HG03108 (cell line): ENCODE measurements around the gene KANSL2.
"Not testable (repeated sequence)": the region's sequence is repeated elsewhere in the genome, so short reads cannot be mapped to it uniquely, and the experiment has no call there.

Experiments
- ATAC-seq: cut with Tn5 transposase; IDR thresholded peaks from one replicate; pipeline ENCODE4 v1.9.1; 2021; ENCODE audit warnings: moderate library complexity; ENCODE audit not compliant: unreplicated experiment

KANSL2 gene, protein sequence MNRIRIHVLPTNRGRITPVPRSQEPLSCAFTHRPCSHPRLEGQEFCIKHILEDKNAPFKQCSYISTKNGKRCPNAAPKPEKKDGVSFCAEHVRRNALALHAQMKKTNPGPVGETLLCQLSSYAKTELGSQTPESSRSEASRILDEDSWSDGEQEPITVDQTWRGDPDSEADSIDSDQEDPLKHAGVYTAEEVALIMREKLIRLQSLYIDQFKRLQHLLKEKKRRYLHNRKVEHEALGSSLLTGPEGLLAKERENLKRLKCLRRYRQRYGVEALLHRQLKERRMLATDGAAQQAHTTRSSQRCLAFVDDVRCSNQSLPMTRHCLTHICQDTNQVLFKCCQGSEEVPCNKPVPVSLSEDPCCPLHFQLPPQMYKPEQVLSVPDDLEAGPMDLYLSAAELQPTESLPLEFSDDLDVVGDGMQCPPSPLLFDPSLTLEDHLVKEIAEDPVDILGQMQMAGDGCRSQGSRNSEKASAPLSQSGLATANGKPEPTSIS

DNA sequence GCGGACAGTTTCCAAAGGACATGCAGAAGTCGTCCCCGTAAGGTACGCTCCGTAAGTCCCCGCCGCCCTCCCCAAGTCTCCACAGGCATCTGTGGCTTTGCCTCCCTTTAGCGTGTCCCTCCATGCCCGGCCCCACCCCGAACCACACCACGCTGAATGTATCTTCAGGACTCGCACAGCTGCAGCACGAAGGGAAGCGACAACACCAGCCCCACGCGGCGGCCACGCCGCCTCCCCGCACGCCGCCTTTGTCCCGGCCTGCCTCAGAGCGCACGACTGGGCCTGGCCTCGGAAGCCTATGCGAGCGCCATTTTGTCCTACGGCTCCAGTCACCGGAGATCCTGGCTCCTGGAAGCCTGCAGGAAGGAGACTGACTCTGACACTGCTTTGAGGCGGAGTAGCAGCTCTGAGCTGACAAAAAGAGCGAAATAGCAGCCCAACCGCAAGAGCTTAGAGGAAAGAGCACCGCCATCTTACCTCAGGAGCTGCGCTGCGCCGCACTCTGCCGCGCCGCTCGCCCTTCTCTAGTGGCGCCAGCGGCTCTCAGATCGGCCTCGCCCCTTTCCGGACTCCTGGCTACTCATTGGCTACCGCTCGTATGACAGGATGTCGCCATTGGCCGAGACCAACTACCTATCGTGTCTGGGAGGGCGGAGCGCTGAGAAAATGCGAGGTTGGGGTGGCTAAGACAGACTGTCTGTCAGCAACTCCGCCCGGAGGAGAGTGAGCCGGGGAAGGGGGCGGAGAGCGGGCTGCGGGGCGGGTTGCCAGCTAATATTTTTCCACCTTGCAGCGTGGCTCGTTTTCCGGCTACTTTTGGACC is at the start of gene KANSL2:
TSS of gene KANSL2 (minus strand) at position 529 of the 823 bp plus-strand sequence. CDS start 606 bp downstream, outside the sequence.
- ATAC-seq = peak; percentile 99

DNA sequence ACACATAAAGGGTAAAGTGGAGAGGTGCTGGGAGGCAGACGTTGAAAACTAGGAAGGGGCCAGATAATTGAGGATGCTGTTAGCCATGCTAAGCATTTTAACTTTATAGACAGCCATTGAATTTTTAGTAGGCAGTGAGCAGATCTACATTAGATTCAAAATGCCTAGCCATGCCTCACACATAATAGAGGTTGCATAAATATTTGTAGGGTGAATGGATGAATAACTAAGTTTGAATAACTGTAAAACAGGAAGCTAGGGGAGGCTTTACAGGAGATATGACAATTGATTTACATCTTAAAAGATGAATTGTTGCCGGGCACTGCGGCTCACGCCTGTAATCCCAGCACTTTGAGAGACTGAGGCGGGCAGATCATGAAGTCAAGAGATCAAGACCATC is 46.8 kb upstream of the KANSL2 start:
- no peak for ATAC-seq

- ATAC-seq = not testable (repeated sequence)
Observed at GRCh38 chr12:48720737-48721136, 38.7 kb upstream of the KANSL2 start.

DNA sequence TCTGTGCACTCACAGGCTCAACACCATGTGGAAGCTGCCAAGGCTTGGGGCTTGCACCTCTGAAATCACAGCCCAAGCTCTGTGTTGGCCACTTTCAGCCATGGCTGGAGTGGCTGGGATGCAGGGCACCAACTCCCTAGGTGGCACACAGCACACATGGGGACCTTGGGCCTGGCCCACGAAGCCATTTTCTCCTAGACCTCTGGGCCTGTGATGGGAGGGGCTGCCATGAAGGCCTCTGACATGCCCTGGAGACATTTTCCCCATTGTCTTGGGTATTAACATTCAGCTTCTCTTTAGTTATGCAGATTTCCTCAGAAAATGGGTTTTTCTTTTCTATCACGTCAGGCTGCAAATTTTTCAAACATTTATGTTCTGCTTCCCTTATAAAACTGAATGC is 38.1 kb upstream of the KANSL2 start:
- ATAC-seq = not testable (repeated sequence)

DNA sequence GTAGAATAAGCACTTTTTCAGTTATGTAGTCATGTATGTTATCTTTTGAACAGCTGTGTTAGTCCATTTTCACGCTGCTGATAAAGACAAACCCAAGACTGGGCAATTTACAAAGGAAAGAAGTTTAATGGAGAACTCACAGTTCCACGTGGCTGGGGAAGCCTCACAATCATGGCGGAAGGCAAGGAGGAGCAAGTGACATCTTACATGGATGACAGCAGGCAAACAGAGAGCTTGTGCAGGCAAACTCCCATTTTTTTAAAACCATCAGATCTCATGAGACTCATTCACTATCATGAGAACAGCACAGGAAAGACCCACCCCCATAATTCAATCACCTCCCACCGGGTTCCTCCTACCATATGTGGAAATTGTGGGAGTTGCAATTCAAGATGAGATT is 37.0 kb upstream of the KANSL2 start:
- ATAC-seq = not testable (repeated sequence)

GRCh38 chr12:48717252-48717695 is 35.2 kb upstream of the KANSL2 start:
- no peak for ATAC-seq

- ATAC-seq = peak; percentile 97
Observed at GRCh38 chr12:48716493-48717251, 34.6 kb upstream of the KANSL2 start, which contains the start of gene CCNT1. Gene CCNT1 (minus strand): TSS chr12:48716707. CDS start chr12:48716675, 32 bp downstream.

- ATAC-seq = no peak
Observed at GRCh38 chr12:48716168-48716492, 34.1 kb upstream of the KANSL2 start.

DNA sequence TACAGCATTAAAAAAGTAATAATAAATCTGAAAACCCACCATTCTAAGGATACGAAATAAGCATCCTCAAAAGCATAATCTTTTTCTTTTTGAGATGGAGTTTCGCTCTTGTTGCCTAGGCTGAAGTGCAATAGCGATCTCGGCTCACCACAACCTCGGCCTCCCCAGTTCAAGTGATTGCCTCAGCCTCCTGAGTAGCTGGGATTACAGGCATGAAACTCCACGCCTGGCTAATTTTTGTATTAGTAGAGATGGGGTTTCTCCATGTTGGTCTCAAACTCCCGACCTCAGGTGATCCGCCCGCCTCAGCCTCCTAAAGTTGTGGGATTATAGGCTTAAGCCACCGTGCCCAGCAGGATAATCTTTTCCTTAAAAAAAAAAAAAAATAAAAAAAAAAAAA is 30.2 kb upstream of the KANSL2 start:
- no peak for ATAC-seq

- ATAC-seq = not testable (repeated sequence)
Observed at GRCh38 chr12:48698822-48699221, 16.8 kb upstream of the KANSL2 start.

DNA sequence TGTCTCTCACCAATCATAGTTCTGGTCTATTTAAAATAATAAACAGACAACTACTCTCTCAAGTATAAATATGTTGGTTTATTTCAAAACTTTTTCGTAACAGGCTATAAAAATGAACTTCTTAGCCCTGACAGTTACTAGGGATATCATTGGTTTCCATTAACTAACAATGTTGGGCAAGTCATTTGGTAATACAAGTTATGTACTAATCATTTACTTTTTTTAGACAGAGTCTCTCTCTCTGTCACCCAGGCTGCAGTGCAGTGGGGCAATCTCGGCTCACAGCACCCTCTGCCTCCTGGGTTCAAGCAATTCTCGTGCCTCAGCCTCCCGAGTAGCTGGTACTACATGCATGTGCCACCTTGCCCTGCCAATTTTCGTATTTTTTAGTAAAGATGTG is 14.6 kb upstream of the KANSL2 start:
- ATAC-seq = no peak

- no peak for ATAC-seq
Observed at GRCh38 chr12:48695859-48696258, 13.8 kb upstream of the KANSL2 start.

DNA sequence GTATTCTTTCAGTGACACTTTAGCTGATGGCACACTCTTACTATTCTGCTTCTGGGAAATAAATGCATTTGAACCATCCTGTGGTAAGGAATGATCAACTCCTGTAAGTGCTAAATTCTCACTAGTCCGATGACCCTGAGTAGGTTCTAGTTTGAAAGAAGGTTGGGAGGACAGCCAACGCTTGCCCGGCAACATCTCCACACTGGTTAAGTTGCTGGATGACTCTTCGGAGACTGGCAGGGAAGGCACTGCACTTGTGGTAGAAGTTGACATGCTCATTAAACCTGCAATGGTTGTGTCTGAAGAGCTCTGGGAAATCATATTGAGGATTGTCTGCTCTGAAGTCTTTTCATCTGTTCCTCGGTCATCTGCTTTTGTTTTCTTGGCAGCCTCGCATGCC is 12.0 kb upstream of the KANSL2 start:
- ATAC-seq = no peak

GRCh38 chr12:48693572-48693971 is 11.5 kb upstream of the KANSL2 start:
- no peak for ATAC-seq

DNA sequence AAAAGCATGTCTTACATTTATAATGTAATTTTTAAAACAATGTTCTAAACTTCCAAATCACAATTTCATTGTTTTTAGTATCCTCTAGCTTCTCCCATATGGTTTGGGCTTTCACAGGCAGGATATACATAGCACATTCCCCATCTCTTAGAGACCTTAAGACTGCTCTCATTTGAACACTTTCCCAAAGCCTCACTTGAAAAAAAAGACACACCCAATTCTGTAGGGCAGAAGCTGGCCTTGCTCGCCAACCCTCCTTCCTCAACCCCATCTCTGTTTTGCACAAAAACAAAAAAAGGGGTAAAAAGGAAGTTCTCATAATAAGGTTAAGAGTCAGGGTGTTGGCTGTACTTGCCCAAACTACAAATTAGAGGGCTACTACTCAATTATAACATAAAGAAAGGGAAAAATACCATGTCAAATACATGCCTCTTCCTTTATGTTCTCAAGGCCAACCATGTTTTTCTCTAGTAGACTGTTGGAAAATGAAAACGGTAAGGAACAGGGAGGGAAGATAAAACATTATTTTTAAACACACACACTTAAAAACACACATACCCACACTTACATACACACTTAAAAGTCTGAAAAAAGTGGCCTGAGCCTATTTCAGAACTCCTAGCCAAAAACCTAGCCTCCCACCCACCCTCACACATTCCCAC is 9.9 kb upstream of the KANSL2 start:
- no peak for ATAC-seq

DNA sequence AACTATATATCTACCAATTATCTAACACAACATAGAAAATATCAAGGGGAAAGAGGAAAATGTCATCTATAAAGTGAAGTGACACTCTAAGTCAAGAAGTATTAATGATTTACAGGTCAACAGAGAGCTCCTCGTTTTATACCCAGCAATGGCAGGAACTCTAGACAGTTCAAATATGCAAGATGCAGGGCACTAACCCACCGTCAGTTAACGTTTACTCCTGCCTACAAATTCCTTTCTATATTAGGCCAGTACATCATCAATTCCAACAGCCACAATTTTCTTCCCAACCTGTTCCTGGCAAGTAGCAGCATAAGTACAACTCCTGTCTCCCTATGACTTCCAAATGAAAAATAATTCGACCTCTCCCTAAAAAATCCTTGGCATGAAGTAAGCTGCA is 9.0 kb upstream of the KANSL2 start:
- ATAC-seq = no peak

- ATAC-seq = no peak
Observed at GRCh38 chr12:48690436-48690835, 8.4 kb upstream of the KANSL2 start.

GRCh38 chr12:48688836-48689235 is 6.8 kb upstream of the KANSL2 start:
- no peak for ATAC-seq

- no peak for ATAC-seq
Observed at GRCh38 chr12:48687592-48687991, 5.6 kb upstream of the KANSL2 start.

DNA sequence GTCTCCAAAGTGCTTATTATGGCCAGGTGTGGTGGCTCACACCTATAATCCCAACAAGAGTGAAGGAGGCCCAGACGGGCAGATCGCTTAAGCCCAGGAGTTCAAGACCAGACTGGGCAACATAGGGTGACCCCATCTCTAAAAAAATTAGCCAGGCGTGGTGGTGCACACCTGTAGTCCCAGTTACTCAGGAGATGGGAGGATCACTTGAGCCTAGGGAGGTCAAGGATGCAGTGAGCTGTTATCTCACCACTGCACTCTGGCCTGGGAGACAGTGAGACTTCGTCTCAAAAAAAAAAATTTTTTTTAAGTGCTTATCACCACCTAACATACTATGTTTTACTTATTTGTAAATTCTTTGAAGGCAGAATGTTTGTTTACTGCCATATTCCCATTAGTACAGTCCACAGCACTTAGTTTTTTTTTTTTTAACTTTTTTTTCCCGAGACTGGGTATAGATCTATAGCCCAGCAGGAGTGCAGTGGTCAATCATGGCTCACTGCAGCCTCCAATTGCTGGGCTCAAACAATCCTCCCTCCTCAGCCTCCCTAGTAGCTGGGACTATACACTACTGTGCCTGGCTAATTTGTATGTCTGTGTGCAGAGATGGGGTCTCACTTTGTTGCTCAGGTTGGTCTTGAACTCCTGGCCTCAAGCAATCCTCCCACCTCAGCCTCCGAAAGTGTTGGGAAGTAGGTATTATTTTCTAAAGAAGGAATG is 4.7 kb upstream of the KANSL2 start:
- no peak for ATAC-seq
